NOMO-1 treated with dmso at 0.1 percent for 144 hours (cell line): ENCODE data around the gene MGMT.

ENCODE experiments used
- DNase-seq: peaks from one replicate; lab custom pipeline; 2025; ENCODE audit not compliant: unreplicated experiment; lab: John Stamatoyannopoulos, UW

The MGMT gene

GRCh38 chr10:129517680-129518057 is 50.6 kb downstream of the MGMT start:
- DNase-seq = no peak

GRCh38 chr10:129518793-129519192 is 51.8 kb downstream of the MGMT start:
- no peak for DNase-seq

- DNase-seq = no peak
Measured at GRCh38 chr10:129520440-129521080, 53.5 kb downstream of the MGMT start.

DNA sequence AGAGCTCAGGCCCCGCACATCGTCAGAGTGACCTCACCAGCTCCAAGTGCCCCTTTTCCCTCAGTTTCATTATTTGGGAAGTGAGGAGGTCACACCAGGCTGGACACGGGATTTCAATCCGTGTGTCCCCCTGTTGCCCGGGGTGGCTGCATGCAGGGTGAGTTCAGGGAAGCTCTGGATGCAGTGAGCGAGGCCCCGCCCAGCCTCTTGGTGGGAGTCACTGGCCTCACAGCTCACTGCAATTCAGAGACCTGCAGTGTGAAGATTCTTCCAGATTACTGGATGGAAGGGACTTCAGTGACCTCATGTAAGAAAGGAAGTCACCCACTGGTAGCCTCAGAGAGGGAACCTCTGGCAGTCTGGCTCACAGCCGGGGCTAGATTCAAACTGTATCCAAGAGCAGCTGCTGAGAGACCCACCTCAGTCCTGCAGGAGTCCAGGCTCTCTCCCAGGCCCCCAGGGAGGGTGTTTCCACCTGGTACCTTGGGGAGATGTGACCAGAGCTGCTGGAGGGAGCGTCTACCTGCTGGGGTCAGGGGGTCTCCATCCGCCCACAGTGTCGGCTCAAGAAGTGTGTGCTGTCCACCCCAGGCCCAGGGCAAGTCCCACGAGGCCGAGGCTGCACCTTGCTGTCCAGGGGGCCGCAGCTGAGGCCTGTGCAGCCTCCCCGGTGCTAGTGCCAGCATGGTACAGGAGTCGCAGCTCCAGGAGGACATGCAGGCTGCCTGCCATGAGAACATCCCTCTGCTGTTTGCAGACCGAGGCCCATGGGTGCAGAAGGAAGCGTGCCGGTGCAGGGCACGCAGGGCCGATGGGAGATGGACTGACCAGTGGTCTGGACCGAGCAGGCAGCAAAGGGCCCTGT is 54.4 kb downstream of the MGMT start:
- DNase-seq = no peak

- DNase-seq = no peak
Measured at GRCh38 chr10:129522041-129522585, 55.1 kb downstream of the MGMT start.

DNA sequence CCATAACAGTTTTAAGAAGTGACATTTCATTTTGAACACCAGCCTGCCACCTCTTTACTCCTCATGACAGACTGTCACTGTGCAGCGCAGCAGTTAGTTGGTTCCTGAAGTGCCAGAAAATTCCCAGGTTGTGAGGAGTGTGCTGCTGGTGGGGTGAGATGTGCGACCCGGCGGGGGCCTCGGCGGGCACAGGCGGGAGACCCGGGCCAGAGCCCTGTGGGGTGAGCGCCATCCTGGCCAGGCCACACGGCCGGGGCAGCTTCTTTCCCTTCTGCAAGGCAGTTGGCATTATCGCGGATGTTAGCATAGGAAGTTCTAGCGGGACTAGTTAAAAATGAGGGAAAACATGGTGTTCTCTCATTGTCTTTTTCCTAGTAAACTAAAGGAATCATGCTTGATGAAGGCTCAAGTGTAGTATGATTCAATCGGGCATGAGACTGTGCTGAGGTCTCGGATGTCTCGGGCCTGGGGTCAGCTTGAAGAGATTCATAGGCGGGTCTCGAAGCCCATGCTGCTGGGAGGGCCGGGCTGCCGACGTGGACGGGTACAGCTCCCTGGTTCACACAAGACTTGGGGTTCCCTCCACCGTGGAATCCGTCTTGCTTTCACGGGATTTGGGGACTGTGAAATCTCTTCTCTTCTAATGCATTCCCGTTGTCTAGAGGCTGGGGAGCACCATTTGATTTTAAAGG is 56.1 kb downstream of the MGMT start:
- DNase-seq = no peak

GRCh38 chr10:129523723-129524316 is 56.8 kb downstream of the MGMT start:
- DNase-seq = no peak

DNA sequence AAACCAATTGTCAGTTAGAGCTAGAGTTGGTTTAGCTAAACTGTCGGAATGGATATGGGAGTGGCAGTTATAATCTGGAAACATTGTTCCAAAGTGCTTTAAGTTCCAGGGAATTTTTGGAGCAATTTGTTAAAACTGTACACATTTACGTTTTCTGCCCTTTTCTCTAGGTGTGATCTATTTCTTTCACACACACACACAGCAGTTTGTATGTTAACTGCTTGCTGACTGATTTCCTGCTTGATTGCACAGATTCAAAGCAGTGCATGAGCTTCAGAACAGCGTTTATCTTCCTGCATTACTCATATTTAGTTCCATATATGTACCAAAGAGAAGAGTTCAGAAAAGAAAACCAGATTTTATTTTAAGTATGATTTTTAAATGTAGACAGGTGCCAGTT is 57.9 kb downstream of the MGMT start:
- DNase-seq = no peak

DNA sequence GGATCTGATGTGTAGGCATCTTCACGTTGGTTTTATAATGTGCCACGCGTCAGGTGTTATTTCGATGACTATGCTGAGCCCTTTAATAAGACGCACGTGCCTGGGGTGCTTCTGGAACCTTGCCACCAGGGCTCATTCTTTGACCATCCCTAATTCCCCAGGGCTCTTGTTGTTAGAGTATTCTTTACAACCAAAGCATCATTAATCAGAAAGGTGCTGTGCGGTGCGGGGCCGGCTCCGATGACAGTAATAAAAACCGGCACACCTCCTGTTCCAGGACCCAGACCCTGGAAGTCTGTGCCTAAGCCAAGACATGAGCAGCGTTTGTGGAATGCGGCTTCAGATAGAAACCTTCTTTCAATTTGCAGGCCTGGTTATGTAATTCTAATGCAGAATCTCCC is 58.4 kb downstream of the MGMT start:
- DNase-seq = no peak

- DNase-seq = no peak
Measured at GRCh38 chr10:129526943-129527342, 59.9 kb downstream of the MGMT start.

- DNase-seq = no peak
Measured at GRCh38 chr10:129528376-129528978, 61.4 kb downstream of the MGMT start.

DNA sequence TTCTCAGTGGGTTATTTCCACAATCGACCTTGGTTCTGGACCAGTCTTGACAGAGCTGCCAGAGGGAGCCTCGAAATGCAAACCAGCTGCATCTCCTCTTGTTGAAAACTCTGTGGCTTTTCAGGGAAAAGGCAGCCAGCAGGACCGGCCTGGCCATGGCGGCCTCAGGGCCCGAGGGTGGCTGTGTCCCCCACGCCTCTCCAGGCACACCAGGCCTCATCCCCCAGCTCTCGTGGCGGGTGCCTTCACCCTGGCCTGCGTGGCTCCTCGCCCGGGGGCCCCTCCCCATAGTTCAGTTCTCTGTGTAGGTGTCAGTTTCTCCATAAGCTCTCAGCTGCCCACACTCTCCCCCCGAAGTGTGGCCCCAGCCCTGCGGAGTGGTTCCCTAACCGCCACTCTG is 63.5 kb downstream of the MGMT start:
- DNase-seq = no peak

DNA sequence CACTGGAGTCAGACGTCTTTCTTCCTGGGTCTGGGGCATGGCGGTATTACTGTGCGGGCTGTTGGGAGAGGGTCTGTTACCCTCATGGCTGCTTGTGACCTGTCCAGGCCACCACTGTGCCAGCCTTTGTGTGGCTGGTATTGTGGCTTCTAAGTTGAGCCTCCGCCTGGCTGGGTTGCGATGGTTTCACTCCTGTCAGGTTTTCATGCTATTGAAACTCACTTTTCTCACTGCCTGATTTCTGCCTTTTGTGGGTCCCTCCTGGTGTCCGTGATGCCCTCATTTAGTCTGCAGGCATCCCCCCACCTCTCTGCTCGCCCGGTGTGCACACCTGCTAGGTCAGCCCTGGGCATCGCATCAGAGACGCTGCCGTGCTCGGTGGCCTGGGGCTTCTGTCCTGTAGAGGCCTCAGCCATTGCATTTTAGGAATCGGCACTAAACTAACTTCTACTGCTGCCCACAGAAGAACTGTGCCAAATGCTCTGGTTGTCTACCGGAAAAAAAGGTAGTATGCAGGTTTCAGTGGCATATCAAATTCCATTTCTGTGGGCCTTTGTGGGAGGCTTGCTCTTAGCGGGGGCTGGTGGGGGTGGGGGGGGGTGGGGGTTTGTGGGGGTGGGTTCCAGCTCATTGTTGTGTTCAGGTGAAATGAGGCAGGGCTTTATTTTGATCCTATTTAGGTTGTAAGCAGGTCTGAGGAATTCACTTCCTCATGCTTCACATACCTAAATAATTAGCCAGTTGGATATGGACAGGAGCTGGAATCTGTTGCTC is 64.3 kb downstream of the MGMT start:
- no peak for DNase-seq

DNA sequence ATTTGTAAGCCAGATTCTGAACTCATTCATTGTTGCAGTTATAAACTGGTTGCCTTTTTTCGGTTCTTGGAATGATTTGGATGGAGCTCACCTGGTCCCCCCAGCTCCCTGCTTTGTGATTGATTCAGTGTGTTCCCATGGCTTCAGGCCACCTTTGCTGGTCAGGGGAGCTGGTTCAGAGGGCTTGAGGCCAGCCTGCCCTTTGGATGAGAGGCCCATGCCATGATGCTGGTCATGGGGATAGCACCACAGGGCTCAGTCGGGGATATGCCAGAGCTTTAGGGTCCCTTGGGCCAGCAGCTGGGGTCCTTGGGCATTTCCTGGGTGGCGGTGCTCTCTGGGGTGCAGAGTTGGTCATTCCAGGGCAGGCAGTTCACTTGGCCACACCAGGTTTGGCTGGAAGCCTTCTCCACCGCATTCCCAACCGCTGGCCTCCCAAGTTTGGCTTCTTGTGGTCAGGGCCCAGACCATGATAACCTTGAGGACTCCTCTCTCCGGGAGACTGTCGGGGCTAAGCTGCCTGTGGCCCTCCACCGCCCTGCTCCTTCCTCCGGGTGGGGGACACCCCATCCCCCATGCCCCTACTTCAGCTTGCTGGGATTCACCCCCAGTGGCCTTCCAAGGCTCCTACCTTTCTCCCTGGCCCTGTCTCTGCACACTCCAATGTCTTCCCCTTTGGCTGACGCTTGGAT is 65.1 kb downstream of the MGMT start:
- DNase-seq = no peak

- no peak for DNase-seq
Measured at GRCh38 chr10:129532838-129533237, 65.8 kb downstream of the MGMT start.

- no peak for DNase-seq
Measured at GRCh38 chr10:129533281-129533680, 66.2 kb downstream of the MGMT start.

DNA sequence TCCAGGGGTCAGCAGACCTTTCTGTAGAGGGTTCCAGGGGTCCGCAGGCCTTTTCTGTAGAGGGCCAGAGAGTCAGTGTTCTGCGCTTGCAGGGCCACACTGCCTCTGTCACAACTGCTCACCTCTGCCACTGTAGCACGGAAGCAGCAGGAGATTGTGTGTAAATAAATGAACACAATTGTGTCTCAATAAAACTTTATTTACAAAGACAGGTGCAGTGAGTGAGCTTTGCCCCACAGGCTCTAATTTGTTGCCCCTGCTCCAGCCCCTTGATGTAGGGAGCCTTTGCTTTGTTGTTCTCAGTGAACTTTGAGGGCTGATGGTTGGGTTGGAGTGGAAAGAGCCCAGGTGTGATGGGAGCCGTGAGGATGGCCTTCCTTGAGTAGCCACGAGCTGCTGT is 67.8 kb downstream of the MGMT start:
- no peak for DNase-seq

- no peak for DNase-seq
Measured at GRCh38 chr10:129536336-129536735, 69.3 kb downstream of the MGMT start.

GRCh38 chr10:129537151-129537550 is 70.1 kb downstream of the MGMT start:
- no peak for DNase-seq

- no peak for DNase-seq
Measured at GRCh38 chr10:129538236-129538635, 71.2 kb downstream of the MGMT start.
